Hepatocyte (in vitro differentiated cells): ENCODE measurements around the gene CBR3.

ENCODE experiments used
- EZH2phosphoT487 ChIP-seq: fragments of 200-600 bp; sonication (generic); IDR thresholded peaks from one replicate; pipeline ENCODE4 v1.6.1; 2018; ENCODE audit warnings: antibody characterized with exemption, mild to moderate bottlenecking, low read depth, moderate library complexity; ENCODE audit not compliant: unreplicated experiment, severe bottlenecking
- TF ChIP-seq, protein P1 (sequence below): fragments of 200-600 bp; sonication (generic); IDR thresholded peaks from 2 replicates; pipeline ENCODE4 v1.5.1; 2016; ENCODE audit warnings: antibody characterized with exemption, mild to moderate bottlenecking; ENCODE audit not compliant: poor library complexity

DNA sequence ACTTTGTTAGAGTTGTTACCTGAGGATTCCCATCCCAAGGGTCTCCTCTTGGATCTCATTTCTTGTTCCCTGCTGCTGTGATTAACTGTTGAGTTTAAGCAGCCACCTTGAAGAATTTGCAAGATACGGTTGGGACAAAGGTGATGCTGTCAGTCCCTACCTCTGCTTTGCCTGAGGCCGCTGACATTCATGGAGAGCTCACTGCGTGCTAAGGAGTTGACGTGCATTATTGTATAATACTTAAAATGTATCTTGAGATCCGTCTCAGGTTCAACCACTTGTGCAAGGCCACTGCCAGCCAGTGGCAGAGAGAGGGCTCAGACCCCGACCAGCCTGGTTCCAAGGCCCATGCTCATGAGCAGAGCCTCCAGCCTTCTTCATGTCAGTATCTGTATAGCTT, 35.9 kb downstream of the CBR3 start:
- TF ChIP-seq, protein P1, sequence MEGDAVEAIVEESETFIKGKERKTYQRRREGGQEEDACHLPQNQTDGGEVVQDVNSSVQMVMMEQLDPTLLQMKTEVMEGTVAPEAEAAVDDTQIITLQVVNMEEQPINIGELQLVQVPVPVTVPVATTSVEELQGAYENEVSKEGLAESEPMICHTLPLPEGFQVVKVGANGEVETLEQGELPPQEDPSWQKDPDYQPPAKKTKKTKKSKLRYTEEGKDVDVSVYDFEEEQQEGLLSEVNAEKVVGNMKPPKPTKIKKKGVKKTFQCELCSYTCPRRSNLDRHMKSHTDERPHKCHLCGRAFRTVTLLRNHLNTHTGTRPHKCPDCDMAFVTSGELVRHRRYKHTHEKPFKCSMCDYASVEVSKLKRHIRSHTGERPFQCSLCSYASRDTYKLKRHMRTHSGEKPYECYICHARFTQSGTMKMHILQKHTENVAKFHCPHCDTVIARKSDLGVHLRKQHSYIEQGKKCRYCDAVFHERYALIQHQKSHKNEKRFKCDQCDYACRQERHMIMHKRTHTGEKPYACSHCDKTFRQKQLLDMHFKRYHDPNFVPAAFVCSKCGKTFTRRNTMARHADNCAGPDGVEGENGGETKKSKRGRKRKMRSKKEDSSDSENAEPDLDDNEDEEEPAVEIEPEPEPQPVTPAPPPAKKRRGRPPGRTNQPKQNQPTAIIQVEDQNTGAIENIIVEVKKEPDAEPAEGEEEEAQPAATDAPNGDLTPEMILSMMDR: no peak
- TF ChIP-seq EZH2phosphoT487: no peak
